COLO668 (cell line): ENCODE results near the gene HSD3B7.
"Not testable (repeated sequence)": the region's sequence is repeated elsewhere in the genome, so short reads cannot be mapped to it uniquely, and the experiment has no call there.

Source experiments
- DNase-seq: peaks from one replicate; lab custom pipeline; 2025; ENCODE audit not compliant: unreplicated experiment; lab: John Stamatoyannopoulos, UW

The HSD3B7 gene

DNA sequence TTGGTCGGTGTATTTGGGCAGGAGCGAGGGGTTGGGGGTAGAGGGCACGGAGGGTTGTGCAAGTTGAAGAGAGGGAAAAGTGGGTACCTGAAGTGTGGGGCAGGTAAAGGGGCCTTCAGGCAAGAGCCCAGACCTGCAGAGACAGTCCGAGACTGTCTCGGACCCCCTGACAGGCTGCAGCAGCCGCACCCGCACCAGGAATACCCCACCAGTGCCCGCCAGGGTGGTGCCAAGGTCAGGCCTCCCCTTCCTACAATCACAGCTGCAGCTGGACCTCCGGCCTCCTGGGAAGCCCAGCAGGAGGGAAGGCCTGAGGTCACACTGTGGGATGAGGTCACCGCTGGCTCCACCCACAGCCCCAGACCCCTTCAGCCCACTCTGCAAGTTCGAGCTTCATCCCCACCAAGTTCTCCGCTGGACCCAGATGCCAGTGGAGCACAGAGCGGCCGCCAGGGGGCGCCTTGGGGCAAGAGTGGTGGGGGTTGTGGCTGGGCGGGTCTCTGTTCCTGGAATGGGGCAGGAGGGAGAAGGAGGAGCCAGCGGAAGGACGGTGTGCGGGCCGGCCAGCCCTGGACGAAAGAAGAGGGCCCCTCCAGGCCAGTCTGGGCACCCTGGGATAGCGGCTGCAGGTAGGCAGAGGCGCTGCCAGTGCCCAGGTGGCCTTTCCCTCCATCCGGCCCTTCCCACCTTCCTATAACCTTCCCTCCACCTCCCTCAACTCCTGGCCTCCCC, at the start of gene HSD3B7:
Gene HSD3B7, plus strand, starts transcription at position 539 of the 732 bp plus-strand sequence. CDS start 452 bp downstream, outside the sequence.
- DNase-seq, result peak; percentile 83

DNA sequence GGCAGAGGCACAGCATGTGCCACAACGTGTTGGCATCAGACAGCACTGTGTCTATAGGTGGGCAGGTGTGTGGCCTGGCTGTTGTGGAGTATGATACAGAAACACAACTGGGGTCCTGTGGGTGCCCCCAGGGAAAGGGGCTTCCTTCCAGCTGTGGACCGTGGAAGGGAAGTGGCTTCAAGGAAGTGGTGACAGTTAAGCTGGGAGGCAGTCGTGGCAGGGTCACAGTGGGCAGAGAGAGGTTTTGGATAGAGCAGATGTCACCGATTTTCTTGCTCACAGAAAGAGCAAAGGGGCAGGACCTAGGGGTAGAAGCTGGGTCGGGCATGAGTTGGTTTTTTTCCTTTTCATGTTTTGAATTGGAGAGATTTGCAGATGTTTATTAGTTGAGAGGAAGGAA, 47.3 kb upstream of the HSD3B7 start:
- no peak for DNase-seq

- DNase-seq, result not testable (repeated sequence)
These were observed 45.4 kb upstream of the HSD3B7 start for GRCh38 chr16:30939571-30939970.

GRCh38 chr16:30941600-30942425, 43.2 kb upstream of the HSD3B7 start:
- peak; percentile 76 for DNase-seq

DNA sequence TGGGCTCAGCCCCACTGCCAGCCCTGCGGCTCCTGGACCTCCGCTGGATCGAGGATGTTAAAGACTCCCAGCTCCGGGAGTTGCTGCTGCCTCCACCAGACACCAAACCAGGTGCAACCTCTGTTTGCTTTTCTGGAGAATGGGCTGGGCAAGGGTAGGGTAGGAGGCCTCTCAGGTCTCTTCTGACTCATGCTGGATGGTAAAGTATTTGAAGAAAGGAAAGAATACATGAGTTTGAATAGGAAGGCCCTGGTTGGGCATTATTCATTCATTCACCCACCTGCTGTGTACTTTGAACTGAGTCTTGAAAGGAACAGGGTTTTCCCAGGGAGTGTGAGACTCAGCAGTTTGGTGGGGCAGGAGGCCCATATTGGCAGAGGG, 42.6 kb upstream of the HSD3B7 start:
- DNase-seq, result no peak

- no peak for DNase-seq
These were observed 40.7 kb upstream of the HSD3B7 start for GRCh38 chr16:30944352-30944751.

GRCh38 chr16:30946671-30947540, 38.1 kb upstream of the HSD3B7 start:
- no peak for DNase-seq

GRCh38 chr16:30947541-30947858, 37.5 kb upstream of the HSD3B7 start:
- DNase-seq, result no peak

DNA sequence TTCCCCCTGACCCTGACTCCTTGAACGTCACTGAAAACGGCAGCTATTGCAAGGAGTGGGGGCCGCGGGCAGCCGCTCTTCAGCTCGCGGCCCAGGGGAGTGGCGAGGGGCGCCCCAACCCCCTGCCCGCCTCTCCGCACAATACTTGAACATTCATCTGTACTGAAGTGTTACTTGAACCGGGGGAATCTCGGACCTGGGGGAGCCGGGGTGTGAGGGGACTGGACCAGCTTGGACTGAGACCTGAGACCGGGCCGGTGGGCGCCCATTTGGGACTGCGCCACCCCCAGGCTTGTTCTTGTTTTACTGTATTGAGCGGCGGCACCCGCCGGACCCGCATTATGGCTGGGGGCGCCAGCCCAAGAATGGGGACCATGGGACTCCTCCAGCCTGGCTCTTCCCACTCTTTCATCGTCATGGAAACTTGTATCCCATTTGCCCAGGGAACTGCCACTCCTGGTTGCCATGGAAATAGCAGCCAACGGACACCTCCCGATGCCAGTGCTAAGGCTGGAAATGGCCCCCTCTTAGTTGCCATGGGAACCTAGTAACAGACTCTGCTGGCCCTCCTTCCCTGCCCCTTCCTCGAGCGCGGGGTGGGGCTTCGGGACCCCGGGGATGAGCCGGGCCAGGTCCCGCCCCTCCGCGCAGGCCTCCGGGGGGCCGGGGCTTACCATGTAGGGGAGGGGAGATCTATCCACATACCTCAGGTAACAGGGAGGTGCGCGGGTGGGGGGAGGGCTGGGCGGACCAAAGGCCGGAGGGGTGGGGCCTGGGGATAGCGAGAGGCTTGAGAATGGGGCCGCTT, 36.9 kb upstream of the HSD3B7 start:
- DNase-seq, result peak; percentile 17

DNA sequence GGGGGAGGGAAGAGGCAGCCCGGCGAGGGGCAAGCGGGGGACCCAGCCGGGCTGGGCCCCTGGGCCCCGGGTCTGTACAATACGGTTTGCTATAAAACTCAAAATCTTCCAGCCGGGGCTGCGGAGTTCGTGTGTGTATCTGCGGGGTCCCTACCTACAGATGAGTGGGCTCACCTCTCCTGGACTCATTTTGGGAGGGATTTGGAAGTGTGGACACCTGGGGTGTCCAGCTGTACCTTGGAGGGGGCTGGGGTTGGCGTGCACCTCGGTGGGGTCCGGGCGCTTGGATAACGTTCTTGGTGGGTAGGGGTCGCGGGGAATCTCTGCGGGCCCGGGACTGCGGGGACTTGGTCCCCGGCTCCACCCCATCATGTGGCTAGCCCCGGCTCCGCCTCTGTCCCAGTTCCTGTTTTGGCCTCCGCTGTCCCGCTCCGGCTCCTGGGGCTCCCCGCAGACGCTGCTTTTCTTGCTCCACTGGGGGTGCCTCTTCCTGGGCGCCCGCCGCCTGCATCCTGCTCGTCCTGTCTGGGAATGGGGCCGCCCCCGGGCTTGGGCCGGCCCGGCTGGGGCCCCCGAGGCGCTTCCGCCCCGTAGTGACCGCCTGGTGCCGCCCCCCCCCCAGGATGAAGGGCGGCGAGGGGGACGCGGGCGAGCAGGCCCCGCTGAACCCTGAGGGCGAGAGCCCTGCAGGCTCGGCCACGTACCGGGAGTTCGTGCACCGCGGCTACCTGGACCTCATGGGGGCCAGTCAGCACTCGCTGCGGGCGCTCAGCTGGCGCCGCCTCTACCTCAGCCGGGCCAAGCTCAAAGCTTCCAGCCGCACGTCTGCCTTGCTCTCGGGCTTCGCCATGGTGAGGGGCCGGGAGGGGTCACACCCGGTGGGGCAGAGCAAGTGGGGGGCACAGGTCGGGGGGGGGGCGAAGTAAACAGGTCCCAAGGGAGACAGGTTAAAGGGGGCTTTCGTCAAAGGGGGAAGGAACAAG, 36.0 kb upstream of the HSD3B7 start, which contains the start of gene ORAI3:
Gene ORAI3, plus strand, starts transcription at position 402 of the 983 bp plus-strand sequence. Its CDS starts 222 bp downstream, at position 624.
- peak; percentile 56 for DNase-seq

DNA sequence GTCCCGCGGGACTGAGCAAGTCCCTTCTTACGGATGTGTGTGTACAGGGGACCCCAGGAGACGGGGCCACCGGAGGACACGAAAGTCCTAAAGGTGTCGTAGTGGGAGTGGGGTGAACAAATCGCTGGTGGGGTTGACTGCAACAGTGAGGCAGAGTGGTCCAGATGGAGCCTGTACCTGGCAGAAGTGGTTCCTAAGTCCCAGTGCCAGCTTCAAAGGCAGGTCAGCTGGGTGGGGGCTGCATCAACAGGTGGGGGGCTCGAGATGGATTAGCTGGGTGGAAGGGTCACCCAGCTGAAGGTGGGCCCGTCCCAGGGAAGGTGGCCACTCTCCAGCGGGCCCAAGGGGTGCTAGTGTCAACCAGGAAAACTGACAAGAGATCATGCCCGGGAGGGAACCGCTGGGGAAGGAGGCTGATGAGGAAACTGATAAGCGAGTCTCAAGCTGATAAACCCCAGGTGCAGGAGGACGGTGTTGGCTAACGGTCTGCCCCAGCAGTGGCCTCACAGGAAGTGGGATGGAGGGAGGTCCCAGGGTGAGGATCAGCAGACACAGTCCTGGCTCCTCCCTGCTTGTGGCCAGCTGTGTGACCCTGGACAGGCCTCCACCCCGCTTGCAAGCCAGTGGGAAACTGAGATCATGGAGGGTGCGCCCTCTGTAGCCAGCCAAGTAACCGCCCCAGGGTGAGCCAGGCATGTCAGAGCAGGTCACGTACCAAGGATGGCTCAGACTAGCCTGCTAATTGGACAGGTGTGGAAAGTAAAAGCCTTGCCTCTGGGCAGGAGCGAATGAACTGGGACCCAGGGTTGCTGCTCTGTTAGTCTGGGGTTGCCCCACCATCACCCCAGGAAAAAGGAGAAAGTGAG, 35.1 kb upstream of the HSD3B7 start:
- peak; percentile 53 for DNase-seq

DNA sequence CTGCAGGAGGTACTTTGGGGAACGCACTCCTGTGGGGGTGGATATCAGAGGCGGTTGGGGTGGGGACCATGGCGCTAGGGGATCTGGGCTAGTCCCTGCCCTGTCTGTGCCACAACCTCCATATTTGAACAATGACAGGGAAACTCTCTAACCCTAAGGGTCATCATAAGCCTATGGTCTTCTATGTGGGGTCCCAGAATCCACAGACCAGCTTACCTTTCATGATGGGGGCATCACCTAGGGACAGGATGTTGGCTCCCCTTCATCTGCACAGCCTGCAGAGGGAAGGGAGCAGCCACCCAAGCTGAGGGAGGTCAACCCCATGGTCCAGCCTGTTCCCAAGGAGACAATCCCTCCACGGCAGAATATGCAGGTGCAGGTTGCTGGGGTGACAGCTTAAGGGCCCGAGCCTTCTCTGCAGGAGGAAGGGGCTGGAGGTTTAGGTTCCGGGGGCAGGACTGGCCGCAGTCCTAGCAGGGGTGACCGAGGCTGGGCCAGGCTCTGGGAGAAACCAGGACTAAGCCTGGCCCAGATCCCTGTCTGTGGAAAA, 34.4 kb upstream of the HSD3B7 start:
- DNase-seq, result no peak

GRCh38 chr16:30951193-30951592, 33.8 kb upstream of the HSD3B7 start:
- no peak for DNase-seq

DNA sequence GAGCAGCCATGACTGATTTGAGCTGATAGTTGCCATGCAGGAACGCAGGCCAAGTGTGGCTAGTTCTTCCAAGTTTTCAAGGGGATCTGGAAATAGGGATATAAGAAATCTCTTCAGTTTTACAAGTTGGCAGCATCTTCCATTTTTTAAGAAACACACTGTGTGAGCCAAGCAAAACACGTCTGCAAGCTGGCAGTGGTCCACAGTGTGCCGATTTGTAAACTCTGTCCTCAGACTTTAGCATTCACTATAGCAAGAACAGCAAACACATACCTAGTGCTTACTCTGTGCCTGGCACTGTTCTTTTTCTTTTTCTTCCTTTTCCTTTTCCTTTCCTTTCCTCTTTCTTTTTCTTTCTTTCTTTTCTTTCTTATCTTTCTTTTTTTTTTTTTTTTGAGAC, 33.3 kb upstream of the HSD3B7 start:
- DNase-seq, result no peak

- no peak for DNase-seq
These were observed 31.9 kb upstream of the HSD3B7 start for GRCh38 chr16:30953111-30953510.

- DNase-seq, result peak; percentile 70
These were observed 31.4 kb upstream of the HSD3B7 start for GRCh38 chr16:30953511-30954124.

GRCh38 chr16:30954993-30955392, 30.0 kb upstream of the HSD3B7 start:
- no peak for DNase-seq
